GM20000 (cell line): ENCODE measurements around the gene LTB.

Experiments
- DNase-seq: peaks from one replicate; pipeline ENCODE4 v3.0.0; 2012; ENCODE audit warnings: low spot score
- TF ChIP-seq, protein P1 (sequence below): IDR thresholded peaks from 2 replicates; pipeline ENCODE4 v1.5.1; 2012; ENCODE audit warnings: mild to moderate bottlenecking, control low read depth; ENCODE audit errors: extremely low read depth, missing control alignments

The LTB gene

DNA sequence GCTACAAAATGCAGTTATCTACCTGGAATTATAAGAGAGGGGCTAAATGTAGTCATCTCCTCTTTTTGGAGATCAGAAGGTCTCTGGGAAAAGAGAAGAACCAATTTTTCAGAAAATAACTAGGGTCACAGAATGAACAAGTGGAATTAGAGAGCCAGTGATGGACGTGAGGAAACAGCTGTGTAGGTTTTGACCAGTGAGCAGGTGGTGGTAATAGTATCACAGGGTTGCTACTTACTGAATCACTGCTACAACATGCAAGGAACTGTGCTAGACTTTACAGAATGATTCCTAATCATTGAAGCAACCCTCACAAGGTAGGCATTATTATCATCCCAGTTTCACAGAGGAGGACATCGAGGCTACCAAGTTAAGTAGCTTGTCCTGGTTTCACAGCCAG lies 37.5 kb downstream of the LTB start:
- TF ChIP-seq, protein P1, sequence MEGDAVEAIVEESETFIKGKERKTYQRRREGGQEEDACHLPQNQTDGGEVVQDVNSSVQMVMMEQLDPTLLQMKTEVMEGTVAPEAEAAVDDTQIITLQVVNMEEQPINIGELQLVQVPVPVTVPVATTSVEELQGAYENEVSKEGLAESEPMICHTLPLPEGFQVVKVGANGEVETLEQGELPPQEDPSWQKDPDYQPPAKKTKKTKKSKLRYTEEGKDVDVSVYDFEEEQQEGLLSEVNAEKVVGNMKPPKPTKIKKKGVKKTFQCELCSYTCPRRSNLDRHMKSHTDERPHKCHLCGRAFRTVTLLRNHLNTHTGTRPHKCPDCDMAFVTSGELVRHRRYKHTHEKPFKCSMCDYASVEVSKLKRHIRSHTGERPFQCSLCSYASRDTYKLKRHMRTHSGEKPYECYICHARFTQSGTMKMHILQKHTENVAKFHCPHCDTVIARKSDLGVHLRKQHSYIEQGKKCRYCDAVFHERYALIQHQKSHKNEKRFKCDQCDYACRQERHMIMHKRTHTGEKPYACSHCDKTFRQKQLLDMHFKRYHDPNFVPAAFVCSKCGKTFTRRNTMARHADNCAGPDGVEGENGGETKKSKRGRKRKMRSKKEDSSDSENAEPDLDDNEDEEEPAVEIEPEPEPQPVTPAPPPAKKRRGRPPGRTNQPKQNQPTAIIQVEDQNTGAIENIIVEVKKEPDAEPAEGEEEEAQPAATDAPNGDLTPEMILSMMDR = no peak

DNA sequence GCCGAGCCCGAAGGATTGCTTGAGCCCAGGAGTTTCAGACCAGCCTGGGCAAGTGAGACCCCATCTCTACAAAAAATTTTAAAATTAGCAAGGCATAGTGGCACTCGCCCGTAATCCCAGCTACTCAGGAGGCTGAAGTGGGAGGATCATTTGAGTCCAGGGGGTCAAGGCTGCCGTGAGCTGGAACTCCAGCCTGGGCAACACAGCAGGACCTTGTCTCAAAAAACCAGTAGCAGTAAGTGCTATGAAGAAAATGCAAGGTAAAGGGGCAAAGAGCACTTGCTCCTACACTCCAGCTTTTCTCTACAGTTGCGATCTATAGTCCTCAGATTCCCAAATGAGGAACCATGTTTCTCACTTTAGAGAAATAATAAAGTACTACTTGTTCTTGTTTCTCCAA lies 38.6 kb downstream of the LTB start:
- no peak for DNase-seq
- TF ChIP-seq, protein P1 = no peak

More for the DNA sequence above, 37.5 kb downstream of the LTB start:
- no peak for DNase-seq

DNA sequence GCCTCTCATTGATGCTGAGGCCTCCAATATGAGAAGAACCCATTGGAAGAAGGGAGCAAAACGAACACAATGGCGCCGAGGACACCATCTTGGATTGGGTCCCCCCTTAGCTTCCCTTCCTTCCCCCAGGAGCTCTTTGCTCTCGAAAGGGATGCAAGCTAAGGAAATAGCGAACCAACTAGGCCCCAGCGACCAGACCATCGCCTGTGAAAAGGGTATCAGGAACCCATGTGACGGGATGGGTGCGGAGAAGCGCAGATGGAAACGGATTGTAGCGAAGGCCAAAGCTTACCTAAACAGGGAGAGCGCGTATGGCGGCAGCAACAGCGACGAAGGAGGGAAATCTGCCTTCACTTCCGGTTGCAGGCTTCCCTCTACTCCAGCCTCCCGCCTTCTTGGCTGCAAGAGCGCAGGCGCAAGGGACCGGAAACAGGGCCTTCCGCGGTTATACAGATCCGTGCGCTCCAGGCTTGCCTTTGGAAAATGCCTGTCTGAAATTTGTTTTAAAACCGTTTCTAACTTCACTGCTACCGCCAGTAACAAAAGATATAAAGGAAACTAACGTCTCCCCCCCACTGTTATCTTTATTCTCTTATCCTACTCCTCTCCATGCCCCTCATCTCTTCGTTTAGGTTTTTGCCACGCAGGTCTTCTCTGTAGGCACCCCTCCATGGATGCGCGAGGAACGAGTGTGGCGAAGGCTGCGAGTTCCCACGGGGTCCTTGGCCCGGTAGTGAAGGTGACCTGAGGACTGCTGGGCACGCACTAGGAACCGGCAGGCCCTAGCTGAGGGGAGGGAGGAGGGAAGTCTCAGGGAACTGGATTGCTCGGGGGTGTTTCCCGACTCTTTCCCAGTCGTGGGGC lies 40.3 kb downstream of the LTB start, which contains the start of gene DDX39B:
DDX39B (minus strand) TSS at position 346 of the 864 bp plus-strand sequence. CDS start 1,471 bp downstream, outside the sequence.
- DNase-seq = peak; percentile 94
- TF ChIP-seq, protein P1 = no peak

DNA sequence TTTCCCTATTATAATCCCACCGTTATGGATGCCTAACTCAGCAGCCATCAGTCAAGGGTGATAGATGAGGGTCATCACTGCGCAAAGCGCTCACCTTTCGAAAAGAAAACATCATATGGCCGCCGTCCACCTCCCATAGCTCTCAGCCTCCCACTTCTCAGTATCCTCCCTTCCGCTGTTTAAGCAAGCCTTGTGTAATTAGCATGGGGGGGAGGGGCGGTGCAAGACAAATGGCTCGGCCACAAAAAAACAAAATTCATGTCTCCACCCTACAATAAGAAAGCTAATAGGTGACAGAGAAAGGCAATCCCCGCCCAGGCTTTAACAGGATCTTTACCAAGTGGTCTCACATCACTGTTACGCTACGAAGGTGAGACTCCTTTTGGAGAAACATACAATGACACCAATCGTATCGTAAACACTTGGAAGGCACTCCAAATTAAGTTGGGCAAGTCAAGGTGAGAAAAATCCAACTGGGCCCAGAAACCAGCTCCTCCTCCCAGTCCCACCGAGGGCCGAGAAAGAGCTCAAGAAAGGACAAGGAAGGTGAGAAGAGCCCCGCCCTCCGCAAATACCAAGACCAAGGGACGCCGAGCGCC lies 41.1 kb downstream of the LTB start:
- DNase-seq = peak; percentile 63
- TF ChIP-seq, protein P1 = no peak

DNA sequence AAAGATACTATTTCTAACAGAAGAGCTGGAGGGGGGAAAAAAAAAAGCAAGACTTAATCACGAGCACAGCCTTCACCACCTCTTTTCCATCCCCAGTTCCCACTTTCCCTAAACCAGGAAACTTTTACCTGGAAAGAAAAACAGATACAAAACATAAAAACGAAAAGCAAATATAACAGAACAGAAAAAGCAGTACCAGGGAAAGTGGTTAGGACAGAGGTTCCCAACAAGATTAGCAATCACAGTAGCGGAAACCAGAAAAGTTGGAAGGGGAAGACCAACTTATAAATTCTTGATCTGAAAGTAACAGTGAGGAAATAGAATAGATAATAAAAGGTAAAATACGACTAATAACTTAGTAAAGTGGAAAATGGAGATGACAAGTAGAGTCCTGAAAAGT lies 41.6 kb downstream of the LTB start:
- no peak for DNase-seq
- TF ChIP-seq, protein P1 = no peak

DNA sequence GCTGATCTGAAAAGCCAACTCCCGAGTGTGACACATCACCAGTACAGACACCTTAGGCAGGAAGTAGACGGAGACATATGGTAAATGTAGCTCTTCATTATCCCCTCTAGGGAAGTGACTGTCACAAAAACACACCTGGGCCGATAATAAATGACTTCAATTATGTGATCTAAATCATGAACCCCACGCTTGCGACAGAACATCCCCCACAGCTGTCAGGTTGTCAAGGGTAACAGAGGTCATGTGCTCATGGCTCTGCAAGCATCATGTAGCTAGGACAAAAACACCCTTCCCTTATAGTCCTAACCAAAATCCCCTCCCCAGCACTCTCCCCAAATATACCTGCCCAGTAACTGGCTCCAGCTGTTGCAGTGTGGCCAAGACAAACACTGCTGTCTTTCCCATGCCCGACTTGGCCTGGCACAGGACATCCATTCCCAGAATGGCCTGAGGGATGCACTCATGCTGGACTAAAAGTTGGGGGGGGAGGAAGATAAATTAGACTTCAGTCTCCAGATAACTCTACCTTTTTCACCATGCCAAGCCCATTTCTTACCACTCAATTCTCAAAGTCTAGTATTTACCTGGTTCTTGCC lies 43.3 kb downstream of the LTB start:
- TF ChIP-seq, protein P1 = no peak
- no peak for DNase-seq

DNA sequence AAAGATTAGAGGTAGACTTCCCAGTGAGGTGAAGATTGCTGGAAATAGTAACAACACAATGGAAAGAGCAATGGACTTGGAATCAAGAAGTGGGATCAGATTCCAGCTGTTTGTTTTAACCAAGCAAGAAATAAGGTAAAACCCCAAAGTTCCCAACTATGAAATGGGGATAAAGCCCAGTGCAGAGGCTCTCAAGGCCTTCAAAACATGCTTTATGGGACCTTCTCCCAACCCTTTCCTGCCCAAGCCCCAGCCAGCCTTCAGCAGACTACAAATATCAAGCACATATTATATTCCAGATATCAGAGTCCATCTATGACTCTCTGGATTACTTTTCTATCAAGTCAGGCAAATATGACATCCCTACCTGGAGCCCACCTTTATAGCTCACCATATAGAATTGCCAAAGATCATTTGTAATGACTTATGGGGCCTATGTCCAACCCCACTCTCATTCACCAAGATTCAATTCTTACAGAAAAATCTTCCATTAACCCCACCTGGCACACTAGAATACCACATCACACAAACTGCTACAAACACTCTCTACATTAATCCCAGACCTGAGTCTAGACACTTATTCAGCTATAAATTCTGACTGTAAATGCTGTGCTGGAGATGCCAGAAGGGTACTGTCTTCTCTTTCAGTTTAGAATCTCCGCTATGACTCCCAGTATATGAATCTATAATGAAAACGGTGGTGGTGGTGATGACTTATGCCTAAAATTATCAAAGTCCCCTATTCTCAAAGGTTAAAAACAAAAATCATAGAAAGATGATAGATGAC lies 46.5 kb downstream of the LTB start:
- TF ChIP-seq, protein P1 = no peak
- DNase-seq = no peak
